Activated CD8-positive, alpha-beta T cell treated with anti-CD3 and anti-CD28 coated beads for 36 hours (primary cell): ENCODE results near the gene ATP10A. TPM values are rescaled to one million over a fixed set of nuclear protein-coding genes. Genes with fewer than 3 reads are reported as not detected.

Experiments
- ATAC-seq: fragments of 200-7000 bp; cut with Tn5 transposase; one replicate; pipeline ENCODE4 v1.10.0; 2021; ENCODE audit warnings: mild to moderate bottlenecking, moderate library complexity
- CTCF ChIA-PET: fragments of 350-600 bp; sonication (Branson Sonifier 250); formaldehyde crosslinking; loops from one replicate; lab custom pipeline; 2021; ENCODE audit warnings: antibody characterized with exemption; lab: Charles Lee
- POLR2A ChIA-PET: fragments of 350-600 bp; sonication (Branson Sonifier 250); formaldehyde crosslinking; loops from one replicate; lab custom pipeline; 2021; ENCODE audit warnings: antibody characterized with exemption; lab: Charles Lee
- DNase-seq: peaks from one replicate; pipeline ENCODE4 v3.0.0-alpha.2; 2020
- H3K27ac Mint-ChIP-seq: one replicate; pipeline ENCODE4 v1.8.0; 2021; ENCODE audit warnings: mild to moderate bottlenecking, mixed read lengths
- H3K27me3 Mint-ChIP-seq: one replicate; pipeline ENCODE4 v1.8.0; 2021; ENCODE audit warnings: mixed read lengths
- H3K36me3 Mint-ChIP-seq: one replicate; pipeline ENCODE4 v1.8.0; 2021; ENCODE audit warnings: low read depth, mixed read lengths
- H3K4me1 Mint-ChIP-seq: one replicate; pipeline ENCODE4 v1.8.0; 2021; ENCODE audit warnings: low read depth, mixed read lengths
- H3K4me3 Mint-ChIP-seq: one replicate; pipeline ENCODE4 v1.8.0; 2021; ENCODE audit warnings: mild to moderate bottlenecking, moderate library complexity, mixed read lengths
- H3K9me3 Mint-ChIP-seq: one replicate; pipeline ENCODE4 v1.8.0; 2021; ENCODE audit warnings: mixed read lengths
- CTCF ChIP-seq: fragments of 200-600 bp; IDR thresholded peaks from one replicate; pipeline ENCODE4 v1.8.0; 2022; ENCODE audit warnings: antibody characterized with exemption, mild to moderate bottlenecking
- intact Hi-C: fragments of 100-400 bp; cut with micrococcal nuclease; formaldehyde crosslinking; loops from one replicate; pipeline ENCODE4 v1.10.0; 2022
- total RNA-seq, 2 experiments: library from RNA; stranded (reverse); gene quantifications; one replicate each; pipeline ENCODE4 v1.2.3, GENCODE V29; 2021

ATP10A gene
- total RNA-seq, 2 experiments from 2014 or later = 17.8 to 21.0 TPM

- no peak for DNase-seq
- H3K9me3 Mint-ChIP-seq = no peaks in the 10 kb centered on the region
- no peaks in the 10 kb centered on the region for H3K27me3 Mint-ChIP-seq
- CTCF ChIA-PET = interaction anchor here (2.0 kb wide), 1 partner anchor 217 kb away, joined by 4 read pairs; no protein-coding TSS in a partner anchor
- POLR2A ChIA-PET = no interaction called here
- intact Hi-C loops = no loop called here
- TF ChIP-seq CTCF = no peak
- no peaks in the 10 kb centered on the region for H3K4me1 Mint-ChIP-seq
- no peak for ATAC-seq
- H3K36me3 Mint-ChIP-seq = peaks cover 5% of the 10 kb centered on the region
- no peak overlapping the region for H3K27ac Mint-ChIP-seq
- no peak overlapping the region for H3K4me3 Mint-ChIP-seq
Observed at GRCh38 chr15:25716414-25717126, 146.6 kb downstream of the ATP10A start.

- no peak for DNase-seq
- ChIA-PET POLR2A (no interaction called here), CTCF (interaction anchor here (2.0 kb wide), 1 partner anchor 218 kb away, joined by 4 read pairs; no protein-coding TSS in a partner anchor)
- H3K4me1 Mint-ChIP-seq = no peaks in the 10 kb centered on the region
- ATAC-seq = no peak
- no peaks in the 10 kb centered on the region for H3K9me3 Mint-ChIP-seq
- H3K27me3 Mint-ChIP-seq = no peaks in the 10 kb centered on the region
- no peak overlapping the region for H3K27ac Mint-ChIP-seq
- H3K36me3 Mint-ChIP-seq = peaks cover 4% of the 10 kb centered on the region
- H3K4me3 Mint-ChIP-seq = no peak overlapping the region
- intact Hi-C loops = no loop called here
- no peak for TF ChIP-seq CTCF
Observed at GRCh38 chr15:25715536-25716413, 147.4 kb downstream of the ATP10A start.

GRCh38 chr15:25714538-25714840 lies 148.6 kb downstream of the ATP10A start:
- Mint-ChIP-seq H3K27ac (no peak overlapping the region), H3K9me3 (no peaks in the 10 kb centered on the region), H3K4me1 (no peaks in the 10 kb centered on the region), H3K36me3 (no peaks in the 10 kb centered on the region), H3K4me3 (no peak overlapping the region), H3K27me3 (no peaks in the 10 kb centered on the region)
- no peak for ATAC-seq
- no peak for DNase-seq
- intact Hi-C loops = no loop called here
- no peak for TF ChIP-seq CTCF
- ChIA-PET CTCF (interaction anchor here (2.0 kb wide), 1 partner anchor 219 kb away, joined by 4 read pairs; no protein-coding TSS in a partner anchor), POLR2A (no interaction called here)

GRCh38 chr15:25713736-25714537 lies 149.2 kb downstream of the ATP10A start:
- Mint-ChIP-seq H3K27me3 (no peaks in the 10 kb centered on the region), H3K27ac (no peak overlapping the region), H3K36me3 (no peaks in the 10 kb centered on the region), H3K4me3 (no peak overlapping the region), H3K4me1 (no peaks in the 10 kb centered on the region), H3K9me3 (no peaks in the 10 kb centered on the region)
- CTCF ChIA-PET = no interaction called here
- ATAC-seq (no peak), DNase-seq (no peak)
- intact Hi-C loops = no loop called here
- POLR2A ChIA-PET = no interaction called here
- no peak for TF ChIP-seq CTCF
